GM21786 (cell line): ENCODE data around the gene PTGES3.
"Not testable (repeated sequence)": the region's sequence is repeated elsewhere in the genome, so short reads cannot be mapped to it uniquely, and the experiment has no call there.

Source experiments
- ATAC-seq: cut with Tn5 transposase; IDR thresholded peaks from one replicate; pipeline ENCODE4 v1.9.1; 2021; ENCODE audit not compliant: unreplicated experiment

PTGES3 gene

GRCh38 chr12:56657416-56658379 is 30.4 kb downstream of the PTGES3 start:
- no peak for ATAC-seq

- not testable (repeated sequence) for ATAC-seq
Measured at GRCh38 chr12:56653781-56654180, 34.3 kb downstream of the PTGES3 start.

- ATAC-seq: not testable (repeated sequence)
Measured at GRCh38 chr12:56648023-56648422, 40.1 kb downstream of the PTGES3 start.

GRCh38 chr12:56645717-56646446 is 42.2 kb downstream of the PTGES3 start, which contains the start of gene ATP5F1B:
Gene ATP5F1B, minus strand, starts transcription at chr12:56645984. Its CDS starts 21 bp downstream, at chr12:56645963.
- peak; percentile 99 for ATAC-seq

- ATAC-seq: no peak
Measured at GRCh38 chr12:56645201-56645716, 42.8 kb downstream of the PTGES3 start.

GRCh38 chr12:56644654-56645053 is 43.4 kb downstream of the PTGES3 start:
- ATAC-seq: no peak

GRCh38 chr12:56641219-56641618 is 46.9 kb downstream of the PTGES3 start:
- ATAC-seq: no peak

GRCh38 chr12:56637621-56638020 is 50.5 kb downstream of the PTGES3 start:
- no peak for ATAC-seq

- peak; percentile 55 for ATAC-seq
Measured at GRCh38 chr12:56636675-56637540, 51.2 kb downstream of the PTGES3 start.

GRCh38 chr12:56635806-56636674 is 52.0 kb downstream of the PTGES3 start:
- ATAC-seq: peak; percentile 36

GRCh38 chr12:56634837-56635791 is 53.0 kb downstream of the PTGES3 start:
- peak; percentile 25 for ATAC-seq

GRCh38 chr12:56634242-56634836 is 53.7 kb downstream of the PTGES3 start:
- no peak for ATAC-seq

- ATAC-seq: no peak
Measured at GRCh38 chr12:56633468-56634241, 54.4 kb downstream of the PTGES3 start.

GRCh38 chr12:56632701-56633467 is 55.2 kb downstream of the PTGES3 start:
- no peak for ATAC-seq

GRCh38 chr12:56631790-56632700 is 56.0 kb downstream of the PTGES3 start:
- peak; percentile 19 for ATAC-seq
